ENCODE results near the gene SLC30A4.

GRCh38 chr15:45434078-45434567, 88.4 kb downstream of the SLC30A4 start:
- TF ChIP-seq YY1 (IDR thresholded peaks at IDR 0.05; ENCODE audit: insufficient read depth, insufficient read length) (no peak), SUZ12 (IDR thresholded peaks at IDR 0.05; ENCODE audit: extremely low read depth, insufficient read depth, insufficient read length) (no peak)
